Activated naive CD4-positive, alpha-beta T cell treated with anti-CD3 and anti-CD28 coated beads, Interleukin-2, amount 50 U/mL, for 16 hours (primary cell): ENCODE measurements around the gene SLC15A4.

Experiments used
- DNase-seq: peaks from one replicate; pipeline ENCODE4 v3.0.0-alpha.2; 2020

Gene SLC15A4

GRCh38 chr12:128743916-128744315, 79.8 kb downstream of the SLC15A4 start:
- DNase-seq, result no peak
